Stimulated activated CD4-positive, alpha-beta T cell treated with anti-CD3 and anti-CD28 coated beads, Interleukin-1b, Interleukin-23, amount 100 ng/mL, for 48 hours (primary cell): ENCODE results near the gene SLC37A3.
"Not testable (repeated sequence)": the region's sequence is repeated elsewhere in the genome, so short reads cannot be mapped to it uniquely, and the experiment has no call there.

ENCODE experiments used
- DNase-seq: peaks from one replicate; pipeline ENCODE4 v3.0.0-alpha.2; 2020

The SLC37A3 gene

DNA sequence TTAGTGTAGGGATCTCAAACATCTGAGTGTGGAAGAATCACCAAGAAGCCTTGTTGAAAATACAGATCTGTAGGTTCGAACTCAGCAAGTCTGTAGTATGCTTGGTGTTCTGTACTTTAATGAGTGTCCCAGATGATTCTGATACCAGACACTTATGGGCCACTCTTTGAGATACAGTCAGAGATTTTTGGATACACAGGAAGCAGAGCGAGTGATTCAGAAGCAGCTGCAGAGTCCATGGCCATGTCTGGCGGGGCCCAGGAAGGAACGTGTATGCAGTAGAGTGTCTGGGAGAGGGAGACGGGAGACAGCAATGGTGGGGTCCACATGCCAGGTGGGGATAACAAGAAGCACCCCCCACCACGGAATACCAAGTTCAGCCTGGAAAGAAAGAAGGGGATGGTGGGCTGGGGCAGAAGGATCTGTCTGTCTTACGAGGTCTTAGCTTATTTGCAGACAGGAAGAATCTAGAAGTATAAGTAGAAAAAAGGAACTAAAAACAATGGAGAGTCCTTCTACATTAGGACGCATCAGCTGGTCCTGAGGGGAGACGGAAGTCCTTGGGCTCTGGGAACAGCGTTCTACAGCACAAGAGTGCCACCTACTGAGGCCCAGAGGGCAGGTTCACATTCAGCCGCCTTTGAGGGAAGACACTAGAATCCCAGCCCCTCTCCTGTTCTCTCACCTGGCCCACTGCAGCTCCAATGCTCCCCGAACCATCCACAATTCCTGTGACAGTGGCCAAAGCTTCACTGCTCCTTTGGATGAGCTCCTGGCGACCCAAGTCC is 55.4 kb downstream of the SLC37A3 start:
- no peak for DNase-seq

DNA sequence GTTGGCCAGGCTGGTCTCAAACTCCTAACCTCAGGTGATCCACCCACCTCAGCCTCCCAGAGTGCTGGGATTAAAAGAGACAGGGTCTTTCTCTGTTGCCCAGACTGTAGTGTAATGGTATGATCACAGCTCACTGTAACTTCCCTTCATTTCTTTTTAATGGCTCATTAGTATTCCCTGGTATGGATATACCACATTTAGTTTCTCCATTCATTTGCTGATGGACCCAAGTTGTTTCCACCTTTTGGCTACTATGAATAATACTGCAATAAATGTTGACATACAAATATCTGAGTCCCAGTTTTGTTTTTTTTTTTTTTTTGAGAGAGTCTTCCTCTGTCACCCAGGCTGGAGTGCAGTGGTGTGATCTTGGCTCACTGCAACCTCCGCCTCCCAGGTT is 59.4 kb downstream of the SLC37A3 start:
- not testable (repeated sequence) for DNase-seq

DNA sequence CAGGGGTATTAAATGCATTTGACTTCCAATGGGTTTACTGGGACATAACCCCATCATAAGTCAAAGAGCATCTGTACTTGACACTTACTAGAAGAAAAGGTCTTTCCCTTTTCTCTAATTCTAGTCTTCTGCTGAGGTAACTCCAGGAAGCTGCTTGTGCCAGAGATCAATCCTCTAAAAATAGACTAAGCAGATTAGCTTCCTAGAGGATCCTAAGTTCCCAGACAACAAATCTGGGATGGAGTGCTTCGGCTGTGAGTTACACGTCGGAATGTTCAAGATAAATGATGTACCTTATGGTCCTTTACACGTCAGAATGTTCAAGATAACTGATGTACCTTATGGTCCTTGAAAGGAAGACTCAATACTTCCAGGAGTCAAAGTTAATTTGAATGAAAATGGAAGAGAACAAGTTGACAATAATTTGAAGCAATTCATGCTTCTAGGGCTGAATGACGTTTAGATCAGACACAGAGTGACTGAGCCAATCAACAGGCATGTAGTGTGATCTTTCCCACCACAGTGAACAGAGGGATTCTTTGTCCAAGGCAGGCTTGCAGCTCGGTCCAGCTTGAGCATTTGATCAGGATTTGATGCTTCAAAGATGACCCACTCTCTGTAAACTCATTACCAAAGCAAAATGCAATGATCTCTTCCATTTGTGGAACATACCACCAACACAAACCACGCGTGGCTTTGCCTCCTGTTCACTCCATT is 63.8 kb downstream of the SLC37A3 start:
- no peak for DNase-seq

DNA sequence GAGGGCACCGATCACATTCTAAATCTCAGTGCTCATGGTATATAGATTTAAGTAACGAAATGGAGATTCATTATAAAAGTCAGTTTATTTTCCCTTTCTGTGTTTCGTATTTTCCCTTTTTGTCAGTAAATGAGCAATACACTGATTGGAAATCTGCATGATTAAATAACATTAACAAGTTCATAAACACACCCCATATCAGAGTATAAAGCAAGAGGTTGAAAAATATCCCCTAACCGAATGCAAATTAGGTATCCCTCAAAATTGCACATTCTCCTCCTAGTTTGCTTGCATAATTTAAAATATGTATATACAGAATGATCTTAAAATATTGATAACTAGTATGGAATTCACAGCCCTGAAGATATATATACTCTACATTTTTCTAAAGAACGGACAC is 64.6 kb downstream of the SLC37A3 start:
- no peak for DNase-seq

DNA sequence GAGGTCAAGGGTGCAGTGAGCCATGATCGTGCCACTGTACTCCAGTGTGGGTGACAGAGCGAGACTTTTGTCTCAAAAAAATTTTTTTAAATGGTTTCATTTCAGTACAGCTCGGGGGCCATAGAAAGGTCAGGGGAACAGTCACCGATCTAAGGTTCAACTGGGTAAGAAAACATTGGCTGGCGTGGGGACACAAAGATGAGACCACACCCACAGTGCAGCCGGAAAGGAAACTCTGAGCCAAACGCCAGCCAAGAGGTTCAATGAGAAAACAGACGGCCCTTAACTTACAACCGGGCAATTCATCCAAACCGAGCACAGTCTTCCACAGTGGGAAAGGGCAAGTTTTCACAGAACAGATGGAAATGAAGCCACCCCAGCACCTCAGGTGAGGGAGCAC is 65.1 kb downstream of the SLC37A3 start:
- no peak for DNase-seq

DNA sequence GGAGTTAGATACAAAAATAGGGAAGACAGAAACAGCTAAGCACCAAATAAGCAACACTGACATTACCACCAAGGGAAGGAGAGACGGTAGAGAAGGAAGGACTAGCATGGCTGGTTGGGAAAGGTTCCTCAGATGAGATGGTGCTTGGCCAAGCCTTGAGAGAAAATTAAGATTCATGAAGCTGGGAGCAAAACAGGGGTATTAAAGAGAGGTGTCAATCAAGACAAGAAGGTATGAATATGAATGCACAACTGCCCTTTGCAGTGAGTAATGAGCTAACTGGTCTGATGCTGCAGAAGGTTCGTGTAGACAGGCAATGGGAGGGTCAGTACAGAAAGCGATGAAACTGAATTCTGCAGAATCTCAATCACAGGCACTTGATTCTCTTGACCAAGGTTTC is 67.7 kb downstream of the SLC37A3 start:
- DNase-seq, result no peak

DNA sequence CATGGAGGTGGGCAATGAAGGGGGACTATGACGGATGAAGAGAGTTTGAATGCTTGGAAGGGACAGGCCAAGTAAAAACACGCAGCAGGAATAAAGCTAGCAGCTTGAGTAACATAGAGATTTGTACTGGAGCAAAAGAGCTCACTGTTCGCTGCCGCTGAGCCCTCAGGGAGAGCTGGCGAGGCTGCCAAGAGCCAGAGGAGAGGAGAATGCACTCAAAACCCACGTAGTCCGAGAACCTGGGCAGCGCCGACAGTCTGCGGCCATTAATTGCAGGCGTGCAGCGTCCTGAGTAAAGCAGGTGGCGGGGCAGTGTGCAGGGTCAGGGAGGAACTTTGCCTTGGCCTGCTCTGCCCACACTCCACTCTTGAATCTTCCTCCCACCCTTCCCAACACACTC is 68.2 kb downstream of the SLC37A3 start:
- DNase-seq, result no peak

DNA sequence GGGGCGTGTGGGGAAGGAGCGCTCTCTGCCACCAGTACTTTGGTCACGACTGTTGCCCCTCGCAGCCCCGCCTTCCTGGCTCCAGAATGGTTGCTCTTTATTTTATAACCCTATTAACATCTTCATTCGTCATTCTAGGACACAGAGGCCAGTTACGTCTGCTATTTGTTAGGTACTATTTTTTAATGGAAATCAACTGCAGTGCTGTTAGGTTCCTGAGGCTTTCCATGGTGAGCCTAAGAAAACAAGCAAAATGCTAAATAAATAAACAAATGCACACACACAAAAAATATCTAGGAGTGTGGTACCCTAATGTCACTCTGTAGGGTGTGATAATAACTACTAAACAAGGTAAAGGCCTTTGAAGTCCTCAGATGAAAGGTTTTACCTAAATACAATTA is 71.1 kb downstream of the SLC37A3 start:
- DNase-seq, result no peak

DNA sequence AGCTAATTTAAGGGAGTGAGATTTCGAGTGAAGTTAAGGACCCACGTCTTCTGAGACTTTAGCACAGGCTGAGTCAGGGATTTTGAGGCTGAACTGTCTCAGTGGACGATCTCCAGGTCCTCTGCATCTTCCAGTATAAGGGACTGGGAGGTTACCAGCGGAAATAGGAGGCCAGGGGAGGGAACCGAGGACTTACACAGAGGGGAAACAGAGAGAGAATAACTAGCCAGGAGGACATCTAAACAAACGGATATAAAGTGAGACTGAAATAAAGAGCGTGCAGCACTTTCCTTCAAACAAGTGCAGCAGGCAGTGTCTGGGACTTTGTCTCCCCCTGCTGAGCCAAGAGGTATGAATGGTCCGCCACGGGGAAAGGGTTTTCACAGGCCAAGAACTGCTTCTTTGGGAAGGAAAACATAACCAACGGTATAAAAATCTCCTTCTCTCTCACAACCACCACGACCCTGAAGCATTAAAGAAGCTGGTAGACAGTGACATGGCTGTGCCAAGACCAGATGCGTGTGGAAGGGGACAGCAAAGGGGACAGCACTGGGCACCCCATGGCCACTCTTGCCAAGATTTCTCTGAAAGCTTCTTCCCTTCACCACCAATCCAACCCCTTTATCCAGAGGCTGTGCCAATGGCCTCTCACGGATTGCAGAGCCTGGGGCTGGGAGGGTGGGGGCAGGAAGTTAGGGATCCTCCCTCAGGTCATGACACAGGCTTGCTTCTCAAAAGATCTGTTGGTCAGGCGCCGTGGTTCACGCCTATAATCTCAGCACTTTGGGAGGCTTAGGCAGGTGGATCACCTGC is 72.0 kb downstream of the SLC37A3 start:
- DNase-seq, result peak; percentile 43

DNA sequence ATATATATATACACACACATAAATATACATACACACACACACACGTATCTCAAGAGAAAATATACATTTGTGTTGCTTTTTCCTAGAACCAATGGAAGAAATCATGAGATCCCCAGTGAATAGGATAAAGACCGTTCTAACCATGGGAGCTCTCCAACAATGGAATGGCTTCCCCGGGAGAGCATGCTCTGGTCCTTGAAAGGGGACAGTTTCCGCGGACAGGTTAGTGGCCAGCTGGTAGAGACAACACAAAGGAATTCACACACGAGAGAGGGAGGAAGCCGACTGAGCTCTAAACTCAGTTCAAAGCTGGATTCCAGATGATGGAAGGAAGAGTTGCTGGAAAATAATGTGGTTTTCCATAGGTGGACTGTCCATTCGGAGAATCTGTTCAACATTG is 72.7 kb downstream of the SLC37A3 start:
- no peak for DNase-seq

DNA sequence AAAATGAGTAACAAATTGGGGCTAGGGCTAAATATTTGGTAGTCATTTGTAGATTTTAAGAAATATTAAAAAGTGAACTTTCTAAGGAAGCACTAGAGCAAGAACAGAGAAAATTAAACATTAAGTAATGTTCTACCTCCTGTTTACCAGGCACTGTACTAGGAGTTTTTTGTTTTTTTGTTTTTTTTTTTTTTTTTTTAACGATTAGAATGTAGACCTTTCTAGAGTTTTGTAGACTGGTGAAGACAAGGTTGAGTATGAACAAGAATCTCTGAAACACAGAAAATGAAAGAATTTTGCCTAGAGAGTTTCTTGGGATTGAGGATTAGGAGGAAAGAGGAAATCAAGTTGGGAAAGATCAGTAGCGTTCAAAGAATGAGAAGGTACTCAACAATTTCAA is 73.6 kb downstream of the SLC37A3 start:
- DNase-seq, result no peak

DNA sequence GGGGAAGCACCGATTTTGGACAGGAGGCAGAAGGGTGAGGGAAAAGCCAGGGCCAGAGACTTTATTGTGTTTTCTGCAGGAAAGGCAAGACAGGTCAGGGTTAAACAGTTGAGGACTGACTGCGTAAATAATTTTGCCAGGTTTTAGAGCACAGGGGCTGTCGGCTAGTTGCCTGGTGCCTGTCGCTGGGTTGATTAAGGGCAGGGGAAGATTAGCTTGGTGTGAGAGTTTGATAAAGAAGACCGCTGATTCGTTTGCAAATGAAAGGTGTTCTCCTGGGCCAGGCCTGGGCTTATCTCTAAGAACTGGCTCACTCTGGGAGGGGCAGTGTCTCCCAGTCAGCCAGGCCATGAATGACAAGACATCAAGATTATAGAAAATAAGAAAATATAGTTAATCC is 75.6 kb downstream of the SLC37A3 start:
- no peak for DNase-seq

DNA sequence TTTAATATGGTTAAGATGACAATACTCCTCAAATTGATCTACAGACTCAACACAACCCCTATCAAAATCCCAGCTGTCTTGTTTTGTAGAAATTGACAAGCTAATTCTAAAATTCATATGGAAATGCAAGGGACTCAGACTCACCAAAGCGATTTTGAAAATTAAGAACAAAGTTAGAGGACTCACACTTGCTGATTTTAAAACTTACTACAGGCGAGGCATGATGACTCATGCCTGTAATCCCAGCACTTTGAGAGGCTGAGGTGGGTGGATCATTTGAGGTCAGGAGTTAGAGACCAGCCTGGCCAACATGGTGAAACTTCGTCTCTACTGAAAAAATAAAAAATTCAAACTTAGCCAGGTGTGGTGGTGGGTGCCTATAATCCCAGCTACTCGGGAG is 78.3 kb downstream of the SLC37A3 start:
- not testable (repeated sequence) for DNase-seq

DNA sequence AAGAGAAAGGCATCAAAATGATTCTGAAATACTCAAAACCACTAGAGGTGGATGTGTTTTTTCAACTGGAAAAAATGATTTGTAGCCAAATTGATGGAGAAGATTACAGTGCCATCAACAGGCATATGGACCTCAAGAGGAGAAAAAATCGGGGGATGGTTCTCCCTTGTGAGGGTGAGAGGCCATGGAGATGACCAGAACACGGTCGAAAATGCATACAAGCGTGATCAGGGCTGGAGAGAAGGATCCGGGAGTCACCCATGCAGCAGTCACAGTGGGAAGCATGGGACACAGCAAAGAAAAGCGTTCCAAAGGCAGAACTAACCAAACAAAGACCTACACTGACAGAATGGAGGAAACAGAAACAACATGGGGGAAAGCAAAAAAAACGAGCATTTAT is 80.3 kb downstream of the SLC37A3 start:
- DNase-seq, result no peak

DNA sequence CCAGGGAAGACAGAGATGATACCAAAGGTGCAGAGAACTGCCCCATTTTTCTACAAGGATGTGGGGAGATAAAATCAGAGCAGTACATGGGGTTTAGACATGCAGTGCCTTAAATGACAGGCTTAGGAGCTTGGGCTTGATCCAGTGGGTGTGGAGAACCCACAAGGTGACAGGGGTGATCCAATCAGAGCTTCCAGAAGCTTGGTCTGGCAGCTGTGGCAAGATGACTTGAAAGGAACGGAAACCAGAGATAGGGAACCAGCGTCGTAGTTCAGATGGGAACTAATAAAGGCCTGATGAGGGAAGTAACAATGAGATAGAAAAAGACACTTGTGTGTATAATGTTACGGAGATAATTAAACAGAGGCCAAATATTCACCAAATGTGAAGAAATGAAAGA is 80.7 kb downstream of the SLC37A3 start:
- DNase-seq, result peak; percentile 17

DNA sequence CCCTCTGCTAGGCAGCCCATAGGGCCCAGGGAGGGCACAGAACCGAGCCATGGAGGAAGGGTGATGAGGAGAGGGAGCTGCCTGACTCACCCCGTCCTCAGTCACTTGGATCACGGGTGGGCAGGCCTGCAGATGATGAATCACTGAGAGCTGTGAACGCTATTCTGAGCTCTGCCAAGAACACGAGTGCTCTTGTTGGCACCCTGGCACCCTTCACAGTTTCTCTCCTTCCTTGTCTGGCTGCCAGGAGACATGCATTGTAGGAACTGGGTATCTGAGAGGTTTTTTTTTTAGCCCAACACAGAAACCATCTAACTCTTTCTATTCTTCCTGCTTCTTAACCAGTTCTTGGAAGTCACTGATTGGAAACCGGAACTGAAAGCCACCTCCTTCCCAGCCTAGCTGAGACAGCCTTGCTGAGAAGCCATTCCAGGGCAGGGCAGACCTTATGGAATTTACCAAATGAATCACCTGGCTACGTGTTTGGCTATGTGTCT is 82.1 kb downstream of the SLC37A3 start:
- peak; percentile 65 for DNase-seq

DNA sequence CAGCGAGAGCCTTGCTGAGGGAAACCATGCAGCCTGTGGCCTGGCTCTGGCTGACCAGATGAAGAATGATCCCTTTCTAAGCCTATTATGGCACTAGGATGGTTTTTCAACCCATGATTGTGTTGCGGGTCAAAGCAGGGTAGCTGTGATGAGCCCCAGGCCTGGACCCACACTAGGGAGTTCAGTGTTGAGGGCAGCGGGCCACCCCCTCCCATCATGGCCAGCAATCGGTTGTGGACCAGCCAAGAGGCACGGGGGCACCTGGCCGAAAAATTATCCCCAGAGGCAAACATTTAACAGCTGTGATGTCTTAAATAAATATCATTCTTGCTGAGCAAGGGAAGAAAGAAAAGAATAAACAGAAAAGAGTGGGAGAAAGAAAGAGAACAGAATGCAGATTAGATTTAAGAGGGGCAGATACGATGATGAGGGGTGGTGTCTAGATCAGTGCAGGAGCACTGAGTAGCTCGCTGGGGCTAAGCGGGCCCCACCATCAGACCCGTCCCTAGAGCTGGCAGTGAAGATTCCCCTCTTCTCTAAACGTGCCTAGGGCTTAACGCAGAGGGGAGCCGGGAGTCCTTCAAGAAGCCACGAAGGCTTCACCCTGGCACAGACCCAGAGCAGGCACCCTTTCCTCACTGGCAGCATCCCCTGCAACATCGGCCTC is 82.7 kb downstream of the SLC37A3 start:
- DNase-seq, result no peak

DNA sequence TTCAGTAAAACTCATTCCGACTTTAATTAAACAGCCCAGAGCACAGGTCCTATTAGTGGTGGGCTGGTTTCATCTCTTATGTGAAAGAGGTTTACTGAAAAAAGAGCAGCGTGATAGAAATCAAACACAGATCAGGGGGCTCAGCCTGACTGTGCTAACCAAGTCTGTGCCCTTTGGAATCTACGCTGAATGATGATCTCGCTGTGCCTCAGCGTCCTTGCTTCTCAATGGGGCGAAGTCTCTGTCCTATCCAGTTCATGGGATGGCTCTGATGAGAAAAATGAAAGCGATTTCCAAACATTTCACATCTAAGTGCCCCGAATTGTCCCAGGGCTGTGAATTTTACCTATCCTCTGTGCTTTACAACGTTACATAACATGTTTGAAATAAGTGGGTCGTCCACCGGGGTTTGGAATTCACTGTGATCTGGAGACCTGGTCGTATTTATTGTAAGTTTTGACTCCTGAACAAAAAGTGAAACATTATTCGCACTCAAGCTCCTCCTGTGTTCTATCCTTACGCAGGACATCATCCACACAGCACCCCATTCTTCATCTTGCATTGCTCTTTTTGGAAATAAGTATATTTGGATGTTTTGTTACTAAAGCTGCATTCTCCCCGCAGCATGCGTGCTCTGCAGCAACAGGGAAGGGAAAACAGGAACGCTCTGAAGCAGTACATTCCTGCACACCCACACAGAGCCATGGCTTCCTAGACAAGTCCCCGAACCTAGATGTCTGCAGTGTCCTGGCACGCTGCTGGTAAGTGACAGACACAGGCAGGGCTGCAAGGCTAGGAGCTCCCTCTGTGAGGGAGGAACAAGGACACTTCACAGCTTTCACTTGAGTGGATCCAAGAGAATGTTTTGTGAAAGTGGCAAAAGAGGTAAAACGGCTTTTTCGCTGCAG is 83.5 kb downstream of the SLC37A3 start:
- DNase-seq, result no peak

DNA sequence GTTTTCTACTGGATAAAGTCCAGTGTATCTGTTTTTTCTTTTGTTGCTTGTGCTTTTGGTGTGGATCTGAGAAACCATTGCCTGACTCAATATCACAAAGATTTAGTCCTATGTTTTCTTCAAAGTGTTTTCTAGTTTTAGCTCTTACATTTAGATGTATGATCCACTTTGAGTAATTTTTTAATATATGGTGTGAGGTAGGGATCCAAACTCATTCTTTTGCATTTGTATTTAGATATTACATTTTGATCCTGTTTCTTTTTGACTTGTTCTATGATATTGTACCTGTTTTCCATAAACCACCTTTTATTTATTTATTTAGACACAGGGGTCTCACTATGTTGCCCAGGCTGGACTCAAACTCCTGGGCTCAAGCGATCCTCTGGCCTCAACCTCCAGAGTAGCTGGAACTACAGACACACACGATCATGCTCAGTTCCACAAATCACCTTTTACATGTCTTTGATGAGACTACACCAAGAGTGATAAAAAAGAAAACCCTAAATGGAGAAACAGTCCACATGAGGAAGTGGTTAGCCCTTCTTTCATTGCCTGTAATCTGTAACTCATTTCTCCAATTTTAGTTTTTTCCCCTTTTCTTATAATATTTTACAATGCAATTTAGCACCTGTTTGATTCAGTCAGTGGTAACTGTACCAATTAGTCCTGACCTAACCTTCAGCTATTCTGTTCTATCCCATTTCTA is 86.0 kb downstream of the SLC37A3 start:
- DNase-seq, result no peak

DNA sequence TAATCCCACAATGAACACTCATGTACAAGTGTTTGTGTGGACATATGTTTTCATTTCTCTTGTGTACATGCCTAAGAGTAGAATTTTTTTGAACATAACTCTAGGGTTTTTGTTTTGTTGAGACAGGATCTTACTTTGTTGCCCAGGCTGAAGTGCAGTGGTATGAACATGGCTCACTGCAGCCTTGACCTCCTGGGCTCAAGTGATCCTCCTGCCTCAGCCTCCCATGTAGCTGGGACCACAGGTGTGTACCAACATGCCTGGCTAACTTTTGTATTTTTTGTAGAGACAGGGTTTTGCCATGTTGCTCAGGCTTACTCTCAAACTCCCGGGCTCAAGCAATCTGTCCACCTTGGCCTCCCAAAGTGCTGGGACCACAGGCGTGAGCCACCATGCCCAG is 87.2 kb downstream of the SLC37A3 start:
- DNase-seq, result not testable (repeated sequence)

DNA sequence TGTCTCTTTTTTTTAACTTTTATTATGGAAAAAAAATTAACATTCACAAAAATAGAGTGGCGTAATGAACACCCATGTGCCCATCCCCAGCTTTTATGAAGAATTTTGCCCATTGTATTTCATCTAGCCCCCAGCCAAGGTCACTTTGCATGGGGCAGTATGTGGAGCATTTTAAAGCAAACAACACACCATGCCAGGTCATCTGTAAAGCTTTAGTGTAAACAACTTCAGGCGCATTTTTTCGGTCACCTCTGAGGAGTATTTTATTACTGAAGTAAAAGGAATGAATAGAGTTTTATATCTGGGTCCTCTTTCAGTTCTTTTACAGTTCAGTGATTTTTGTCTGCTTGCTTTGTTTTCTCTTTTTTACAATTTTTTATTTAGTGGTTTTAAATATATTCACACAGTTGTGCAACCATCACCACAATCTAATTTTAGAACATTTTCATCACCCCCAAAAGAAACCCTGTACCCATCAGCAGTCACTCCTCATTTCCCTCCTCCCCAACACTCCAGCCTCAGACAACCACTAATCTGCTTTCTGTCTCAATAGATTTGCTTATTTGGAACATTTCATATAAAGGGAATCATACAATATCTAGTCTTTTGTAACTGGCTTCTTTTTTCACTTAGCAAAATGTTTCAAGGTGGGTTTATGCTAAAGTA is 87.9 kb downstream of the SLC37A3 start:
- no peak for DNase-seq
